ENCODE results near the gene PARVB.

PARVB gene

DNA sequence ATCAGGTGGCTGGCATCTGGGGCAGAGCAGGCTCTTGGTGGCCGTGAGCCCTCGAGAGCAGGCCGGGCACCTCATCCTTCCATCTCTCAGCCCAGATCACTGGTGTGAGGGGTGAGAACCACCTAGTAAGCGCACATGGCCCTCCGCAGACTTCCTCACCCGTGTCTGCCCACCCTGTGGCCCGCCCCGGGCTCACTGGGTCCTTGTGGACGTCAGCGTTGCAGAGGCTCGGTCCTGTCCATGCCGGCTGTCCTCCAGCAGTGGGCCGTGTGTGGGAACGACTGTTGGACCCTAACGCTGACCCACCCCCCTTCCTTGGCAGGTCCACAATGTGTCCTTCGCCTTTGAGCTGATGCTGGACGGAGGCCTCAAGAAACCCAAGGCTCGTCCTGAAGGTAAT is 139.4 kb downstream of the PARVB start:
- DNase-seq (ENCODE audit: insufficient read length, low spot score) (no peak), FAIRE-seq (no peak)
- TF ChIP-seq, protein P1, sequence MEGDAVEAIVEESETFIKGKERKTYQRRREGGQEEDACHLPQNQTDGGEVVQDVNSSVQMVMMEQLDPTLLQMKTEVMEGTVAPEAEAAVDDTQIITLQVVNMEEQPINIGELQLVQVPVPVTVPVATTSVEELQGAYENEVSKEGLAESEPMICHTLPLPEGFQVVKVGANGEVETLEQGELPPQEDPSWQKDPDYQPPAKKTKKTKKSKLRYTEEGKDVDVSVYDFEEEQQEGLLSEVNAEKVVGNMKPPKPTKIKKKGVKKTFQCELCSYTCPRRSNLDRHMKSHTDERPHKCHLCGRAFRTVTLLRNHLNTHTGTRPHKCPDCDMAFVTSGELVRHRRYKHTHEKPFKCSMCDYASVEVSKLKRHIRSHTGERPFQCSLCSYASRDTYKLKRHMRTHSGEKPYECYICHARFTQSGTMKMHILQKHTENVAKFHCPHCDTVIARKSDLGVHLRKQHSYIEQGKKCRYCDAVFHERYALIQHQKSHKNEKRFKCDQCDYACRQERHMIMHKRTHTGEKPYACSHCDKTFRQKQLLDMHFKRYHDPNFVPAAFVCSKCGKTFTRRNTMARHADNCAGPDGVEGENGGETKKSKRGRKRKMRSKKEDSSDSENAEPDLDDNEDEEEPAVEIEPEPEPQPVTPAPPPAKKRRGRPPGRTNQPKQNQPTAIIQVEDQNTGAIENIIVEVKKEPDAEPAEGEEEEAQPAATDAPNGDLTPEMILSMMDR (IDR thresholded peaks at IDR 0.05; ENCODE audit: insufficient read depth, missing control alignments): no peak

DNA sequence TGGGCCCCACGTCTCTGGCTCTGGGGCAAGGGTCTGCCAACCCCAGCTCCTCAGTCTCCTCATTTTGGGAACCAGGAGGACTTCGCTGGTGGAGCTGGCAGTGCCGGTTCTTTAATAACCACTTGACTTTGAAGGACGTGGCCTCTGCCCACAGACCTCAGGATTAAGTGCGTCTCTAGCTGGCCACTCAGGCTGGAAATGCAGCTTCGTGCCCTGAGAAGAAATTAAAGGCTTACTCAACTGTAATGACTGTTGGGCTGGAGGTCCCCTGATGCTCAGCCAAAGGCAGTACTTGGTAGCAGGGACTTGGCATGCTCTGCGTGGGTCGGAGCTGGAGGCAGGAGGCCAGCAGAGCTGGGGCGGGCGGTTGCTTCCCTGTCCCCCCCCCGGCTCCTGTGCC is 139.9 kb downstream of the PARVB start:
- DNase-seq (ENCODE audit: insufficient read length, low spot score): no peak
- FAIRE-seq: no peak
- TF ChIP-seq, protein P1 (IDR thresholded peaks at IDR 0.05; ENCODE audit: insufficient read depth, missing control alignments): no peak

DNA sequence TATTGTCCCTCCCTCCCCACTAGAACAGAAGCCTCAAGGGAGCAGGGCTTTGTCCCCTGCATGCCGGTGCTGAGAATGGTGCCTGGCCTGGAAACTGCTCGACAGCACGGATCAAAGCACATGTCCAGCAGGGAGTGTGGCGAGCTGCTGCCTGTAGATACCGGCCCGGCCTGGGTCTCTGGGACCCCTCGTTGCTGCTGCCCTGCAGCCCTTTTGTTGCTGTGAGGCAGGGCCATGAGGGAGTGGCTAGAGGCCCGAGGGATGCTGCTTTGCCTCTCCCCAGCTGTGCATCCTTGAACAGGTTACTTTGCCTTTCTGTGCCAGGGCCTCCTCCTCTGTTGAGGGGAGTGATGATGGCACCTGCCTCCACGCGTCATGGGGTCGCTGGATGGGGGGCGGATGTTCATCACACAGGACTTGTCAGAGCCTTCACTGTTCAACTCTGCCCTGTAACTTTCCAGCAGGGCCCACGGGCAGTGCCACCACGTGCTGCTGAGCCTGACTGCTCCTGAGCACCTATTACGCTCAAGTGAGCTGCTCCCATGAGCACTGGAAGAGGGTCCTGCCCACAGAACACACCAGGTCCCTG is 141.3 kb downstream of the PARVB start:
- no peak for DNase-seq (ENCODE audit: insufficient read length, low spot score)
- FAIRE-seq: no peak
- TF ChIP-seq, protein P1 (IDR thresholded peaks at IDR 0.05; ENCODE audit: insufficient read depth, missing control alignments): no peak

- no peak for DNase-seq (ENCODE audit: insufficient read length, low spot score)
- no peak for FAIRE-seq
- TF ChIP-seq, protein P1 (IDR thresholded peaks at IDR 0.05; ENCODE audit: insufficient read depth, missing control alignments): no peak
These were observed 142.6 kb downstream of the PARVB start for GRCh38 chr22:44166498-44167276.

GRCh38 chr22:44167501-44167900 is 143.4 kb downstream of the PARVB start:
- DNase-seq (ENCODE audit: insufficient read length, low spot score) (no peak), FAIRE-seq (no peak)
- TF ChIP-seq, protein P1 (IDR thresholded peaks at IDR 0.05; ENCODE audit: insufficient read depth, missing control alignments): no peak

- FAIRE-seq: no peak
- TF ChIP-seq, protein P1 (IDR thresholded peaks at IDR 0.05; ENCODE audit: insufficient read depth, missing control alignments): no peak
- no peak for DNase-seq (ENCODE audit: insufficient read length, low spot score)
These were observed 144.1 kb downstream of the PARVB start for GRCh38 chr22:44168206-44168605.

- TF ChIP-seq, protein P1 (IDR thresholded peaks at IDR 0.05; ENCODE audit: insufficient read depth, missing control alignments): no peak
- FAIRE-seq: no peak
- DNase-seq (ENCODE audit: insufficient read length, low spot score): no peak
These were observed 146.4 kb downstream of the PARVB start for GRCh38 chr22:44170470-44170869.
